ENCODE results near the gene XYLT1. TPM values are rescaled to one million over a fixed set of nuclear protein-coding genes. Genes with fewer than 3 reads are reported as not detected.

Gene XYLT1
- total RNA-seq, 6 experiments from 2014 or later: 22.0 to 51.1 (median 27.5) TPM

- Mint-ChIP-seq H3K4me3 (no peak overlapping the region), H3K4me1 (ENCODE audit: low read depth) (peaks cover 41% of the 10 kb centered on the region), H3K9me3 (no peaks in the 10 kb centered on the region), H3K36me3 (ENCODE audit: low read depth) (no peaks in the 10 kb centered on the region), H3K27ac (no peak overlapping the region), H3K27me3 (ENCODE audit: insufficient read depth) (peaks cover 3% of the 10 kb centered on the region)
- DNase-seq: peak; percentile 1
- no peak for TF ChIP-seq CTCF (IDR thresholded peaks at IDR 0.05)
These were observed 195.4 kb downstream of the XYLT1 start for GRCh38 chr16:17275076-17276009.

GRCh38 chr16:17273142-17273561 lies 197.6 kb downstream of the XYLT1 start:
- H3K27ac Mint-ChIP-seq: peak overlapping the region; percentile 53
- peaks cover 6% of the 10 kb centered on the region for H3K27me3 Mint-ChIP-seq (ENCODE audit: insufficient read depth)
- no peak overlapping the region for H3K4me3 Mint-ChIP-seq
- H3K4me1 Mint-ChIP-seq (ENCODE audit: low read depth): peaks cover 44% of the 10 kb centered on the region
- H3K9me3 Mint-ChIP-seq: no peaks in the 10 kb centered on the region
- H3K36me3 Mint-ChIP-seq (ENCODE audit: low read depth): no peaks in the 10 kb centered on the region
- DNase-seq: peak; percentile 85
- TF ChIP-seq CTCF (IDR thresholded peaks at IDR 0.05): no peak

GRCh38 chr16:17272716-17273115 lies 198.0 kb downstream of the XYLT1 start:
- no peak for DNase-seq
- H3K9me3 Mint-ChIP-seq: no peaks in the 10 kb centered on the region
- H3K27me3 Mint-ChIP-seq (ENCODE audit: insufficient read depth): peaks cover 6% of the 10 kb centered on the region
- no peak for TF ChIP-seq CTCF (IDR thresholded peaks at IDR 0.05)
- peaks cover 44% of the 10 kb centered on the region for H3K4me1 Mint-ChIP-seq (ENCODE audit: low read depth)
- H3K36me3 Mint-ChIP-seq (ENCODE audit: low read depth): no peaks in the 10 kb centered on the region
- H3K27ac Mint-ChIP-seq: peak overlapping the region; percentile 53
- no peak overlapping the region for H3K4me3 Mint-ChIP-seq

- DNase-seq: no peak
- H3K36me3 Mint-ChIP-seq (ENCODE audit: low read depth): no peaks in the 10 kb centered on the region
- TF ChIP-seq CTCF (IDR thresholded peaks at IDR 0.05): no peak
- H3K4me3 Mint-ChIP-seq: peak overlapping the region; percentile 25; the same call in 1 of the 2 replicates
- peaks cover 6% of the 10 kb centered on the region for H3K27me3 Mint-ChIP-seq (ENCODE audit: insufficient read depth)
- H3K27ac Mint-ChIP-seq: no peak overlapping the region
- H3K4me1 Mint-ChIP-seq (ENCODE audit: low read depth): peaks cover 44% of the 10 kb centered on the region
- H3K9me3 Mint-ChIP-seq: no peaks in the 10 kb centered on the region
These were observed 199.1 kb downstream of the XYLT1 start for GRCh38 chr16:17271687-17272086.

GRCh38 chr16:17270683-17271109 lies 200.1 kb downstream of the XYLT1 start:
- no peak overlapping the region for H3K4me3 Mint-ChIP-seq
- TF ChIP-seq CTCF (IDR thresholded peaks at IDR 0.05): no peak
- no peak overlapping the region; the same call in 1 of the 2 replicates for H3K27ac Mint-ChIP-seq
- peaks cover 42% of the 10 kb centered on the region for H3K4me1 Mint-ChIP-seq (ENCODE audit: low read depth)
- H3K9me3 Mint-ChIP-seq: no peaks in the 10 kb centered on the region
- peaks cover 6% of the 10 kb centered on the region for H3K27me3 Mint-ChIP-seq (ENCODE audit: insufficient read depth)
- H3K36me3 Mint-ChIP-seq (ENCODE audit: low read depth): no peaks in the 10 kb centered on the region
- no peak for DNase-seq

Measured in HFFc6 (cell line).